ENCODE results near the gene JPH2. TPM values are rescaled to one million over a fixed set of nuclear protein-coding genes. Genes with fewer than 3 reads are reported as not detected.
A peak's percentile ranks its signal among the peaks of the same experiment; 100 is the strongest.

JPH2 gene
- total RNA-seq, 2 donors from 2014 or later = 131 to 168 TPM

- Histone ChIP-seq H3K27ac (no peak overlapping the region), H3K27me3 (no peaks in the 10 kb centered on the region), H3K9me3 (no peaks in the 10 kb centered on the region), H3K4me3 (no peak overlapping the region), H3K4me1 (no peaks in the 10 kb centered on the region), H3K36me3 (no peaks in the 10 kb centered on the region)
- TF ChIP-seq, protein P1, sequence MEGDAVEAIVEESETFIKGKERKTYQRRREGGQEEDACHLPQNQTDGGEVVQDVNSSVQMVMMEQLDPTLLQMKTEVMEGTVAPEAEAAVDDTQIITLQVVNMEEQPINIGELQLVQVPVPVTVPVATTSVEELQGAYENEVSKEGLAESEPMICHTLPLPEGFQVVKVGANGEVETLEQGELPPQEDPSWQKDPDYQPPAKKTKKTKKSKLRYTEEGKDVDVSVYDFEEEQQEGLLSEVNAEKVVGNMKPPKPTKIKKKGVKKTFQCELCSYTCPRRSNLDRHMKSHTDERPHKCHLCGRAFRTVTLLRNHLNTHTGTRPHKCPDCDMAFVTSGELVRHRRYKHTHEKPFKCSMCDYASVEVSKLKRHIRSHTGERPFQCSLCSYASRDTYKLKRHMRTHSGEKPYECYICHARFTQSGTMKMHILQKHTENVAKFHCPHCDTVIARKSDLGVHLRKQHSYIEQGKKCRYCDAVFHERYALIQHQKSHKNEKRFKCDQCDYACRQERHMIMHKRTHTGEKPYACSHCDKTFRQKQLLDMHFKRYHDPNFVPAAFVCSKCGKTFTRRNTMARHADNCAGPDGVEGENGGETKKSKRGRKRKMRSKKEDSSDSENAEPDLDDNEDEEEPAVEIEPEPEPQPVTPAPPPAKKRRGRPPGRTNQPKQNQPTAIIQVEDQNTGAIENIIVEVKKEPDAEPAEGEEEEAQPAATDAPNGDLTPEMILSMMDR (IDR thresholded peaks at IDR 0.05) = no peak
- DNase-seq (ENCODE audit: low spot score) = peak; percentile 36
Observed at GRCh38 chr20:44066645-44067606, 120.1 kb downstream of the JPH2 start.

- TF ChIP-seq, protein P1 (IDR thresholded peaks at IDR 0.05) = no peak
- no peaks in the 10 kb centered on the region for H3K9me3 ChIP-seq
- no peaks in the 10 kb centered on the region for H3K36me3 ChIP-seq
- H3K27ac ChIP-seq = no peak overlapping the region
- H3K4me1 ChIP-seq = no peaks in the 10 kb centered on the region
- H3K4me3 ChIP-seq = no peak overlapping the region
- DNase-seq (ENCODE audit: low spot score) = no peak
- no peaks in the 10 kb centered on the region for H3K27me3 ChIP-seq
Observed at GRCh38 chr20:44065401-44066340, 121.3 kb downstream of the JPH2 start.

DNA sequence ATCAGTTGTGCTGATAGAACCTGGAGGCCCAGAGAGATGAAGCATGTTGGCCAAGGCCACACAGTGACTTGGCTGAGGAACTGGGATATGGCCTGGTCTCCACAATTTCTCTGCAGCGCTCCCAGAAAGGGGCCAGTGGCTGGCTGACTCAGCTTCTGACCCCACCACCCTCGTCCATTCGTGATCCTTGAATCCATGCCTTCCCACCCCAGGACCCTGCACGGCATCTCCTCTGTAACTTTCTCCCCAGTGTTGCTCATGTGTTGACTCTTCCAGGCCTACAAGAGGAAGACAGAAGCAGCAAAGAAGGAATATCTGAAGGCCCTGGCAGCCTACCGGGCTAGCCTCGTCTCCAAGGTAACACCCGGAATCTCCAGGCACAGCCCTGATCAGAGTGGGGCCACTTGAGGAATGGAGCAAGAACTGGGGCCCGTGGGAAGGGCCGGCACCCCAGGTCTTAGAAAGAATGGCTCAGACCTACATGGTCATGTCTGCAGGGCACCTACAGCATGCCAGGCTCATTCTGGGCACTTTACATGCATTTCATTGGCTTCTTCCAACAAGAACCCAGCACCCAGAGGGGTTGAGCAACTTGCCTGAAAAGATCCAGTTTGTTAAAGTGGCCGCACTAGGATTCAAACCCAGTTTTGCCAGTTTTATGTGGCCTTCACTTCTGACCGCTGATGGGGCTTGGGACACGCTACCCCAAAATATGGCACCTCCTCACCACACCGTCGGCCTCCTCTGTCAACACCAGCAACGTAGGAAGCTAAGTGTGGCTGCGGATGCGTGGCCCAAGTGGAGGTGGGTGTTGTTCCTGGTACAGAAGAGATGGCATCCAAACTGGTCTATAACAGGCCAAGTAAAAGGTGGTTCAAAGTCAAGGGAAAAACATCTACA is 122.2 kb downstream of the JPH2 start:
- no peak overlapping the region for H3K27ac ChIP-seq
- peak; percentile 55 for DNase-seq (ENCODE audit: low spot score)
- H3K27me3 ChIP-seq = no peaks in the 10 kb centered on the region
- H3K9me3 ChIP-seq = no peaks in the 10 kb centered on the region
- TF ChIP-seq, protein P1 (IDR thresholded peaks at IDR 0.05) = no peak
- no peak overlapping the region for H3K4me3 ChIP-seq
- H3K36me3 ChIP-seq = no peaks in the 10 kb centered on the region
- no peaks in the 10 kb centered on the region for H3K4me1 ChIP-seq

Other genes starting within 250 kb of the JPH2 start
- gene OSER1, start 23.6 kb upstream of the JPH2 start, total RNA-seq = 10 to 100 TPM; 30.8 to 31.1 TPM
- gene GDAP1L1, start 60.1 kb upstream of the JPH2 start, total RNA-seq = 1 to 10 TPM in 1 of 2 donors, not detected in 1; 1.2 TPM
- 100 to 1,000 TPM in 1 of 2 donors, 10 to 100 TPM in 1; 87.1 to 143 TPM for gene FITM2, start 124.0 kb upstream of the JPH2 start, total RNA-seq
- not detected for gene R3HDML, start 149.9 kb upstream of the JPH2 start, total RNA-seq
- not detected for gene HNF4A, start 168.5 kb upstream of the JPH2 start, total RNA-seq